HepG2 (cell line): ENCODE data around the gene ITPK1. TPM values are rescaled to one million over a fixed set of nuclear protein-coding genes. Genes with fewer than 3 reads are reported as not detected.

Experiments
- ARNT ChIP-seq: fragments of 450-650 bp; IDR thresholded peaks from 2 replicates; pipeline ENCODE4 v1.6.1; 2017
- EP300 ChIP-seq, 3 experiments: sonication (generic) in 1 of 3; formaldehyde crosslinking in 1 of 3; IDR thresholded peaks; 2 replicates each; pipeline versions ENCODE4 v1.5.1 to v1.6.1; 2011 to 2020; ENCODE audit warnings: low read depth in 2 of 3, low read length in 2 of 3, borderline replicate concordance in 1 of 3, improper control_type of control experiment in 1 of 3, mild to moderate bottlenecking in 1 of 3, missing genetic modification reagents in 1 of 3, moderate library complexity in 1 of 3
- ERF ChIP-seq: IDR thresholded peaks from 2 replicates; pipeline ENCODE4 v1.6.1; 2018; ENCODE audit warnings: missing biosample characterization, missing genetic modification reagents
- HNRNPK ChIP-seq: fragments of 200-400 bp; formaldehyde crosslinking; IDR thresholded peaks from 2 replicates; pipeline ENCODE4 v1.6.1; 2018; ENCODE audit warnings: low read length, low read depth, moderate library complexity, mild to moderate bottlenecking; ENCODE audit not compliant: poor library complexity, severe bottlenecking
- JUND ChIP-seq: sonication (generic); formaldehyde crosslinking; IDR thresholded peaks from 2 replicates; pipeline ENCODE4 v1.8.0; 2022; ENCODE audit warnings: mild to moderate bottlenecking, missing genetic modification reagents
- KDM2A ChIP-seq: sonication (generic); formaldehyde crosslinking; IDR thresholded peaks from 2 replicates; pipeline ENCODE4 v1.4.0; 2020; ENCODE audit warnings: low read depth, missing genetic modification reagents, borderline replicate concordance
- KDM3A ChIP-seq: IDR thresholded peaks from 2 replicates; pipeline ENCODE4 v1.6.1; 2018; ENCODE audit warnings: low read depth, missing compliant biosample characterization
- MXD4 ChIP-seq: IDR thresholded peaks from 2 replicates; pipeline ENCODE4 v1.6.1; 2016; ENCODE audit warnings: mild to moderate bottlenecking, missing biosample characterization, missing genetic modification reagents
- MYC ChIP-seq: sonication (generic); formaldehyde crosslinking; IDR thresholded peaks from 2 replicates; pipeline ENCODE4 v1.9.0; 2021; ENCODE audit warnings: missing genetic modification reagents, borderline replicate concordance
- PHF5A ChIP-seq: IDR thresholded peaks from one replicate; pipeline ENCODE4 v1.6.1; 2018; ENCODE audit warnings: low read depth, missing genetic modification reagents; ENCODE audit not compliant: unreplicated experiment
- SMC3 ChIP-seq: IDR thresholded peaks from 2 replicates; pipeline ENCODE4 v1.6.1; 2011; ENCODE audit warnings: low read length, improper control_type of control experiment
- ZNF354B ChIP-seq: sonication (generic); formaldehyde crosslinking; IDR thresholded peaks from 2 replicates; pipeline ENCODE4 v1.8.0; 2022; ENCODE audit warnings: mild to moderate bottlenecking, missing genetic modification reagents
- ZNF383 ChIP-seq: sonication (generic); formaldehyde crosslinking; IDR thresholded peaks from 2 replicates; pipeline ENCODE4 v1.4.0; 2020; ENCODE audit warnings: missing genetic modification reagents, mild to moderate bottlenecking, borderline replicate concordance
- polyA plus RNA-seq, 8 experiments: library from polyadenylated mRNA; depleted of rRNA in 3 of 8; stranded (reverse) in 7 of 8; unstranded in 1 of 8; fragments of >200 nt; fragmentation: Illumina TruSeq in 4 of 8; extraction: Trizol in 4 of 8; gene quantifications; 2 replicates each; pipeline versions ENCODE4 v1.2.1 to v1.2.3, GENCODE V29; 2011 to 2016; ENCODE audit warnings: low read depth in 4 of 8, missing spikeins in 1 of 8, mixed read lengths in 1 of 8; ENCODE audit not compliant: insufficient read depth in 1 of 8
- total RNA-seq, 5 experiments: library from RNA; depleted of rRNA; stranded (reverse); fragments of >200 nt; fragmentation: Illumina TruSeq; extraction: Trizol; gene quantifications; 2 replicates each; pipeline ENCODE4 v1.2.3, GENCODE V29; 2016; ENCODE audit warnings: low read depth in 1 of 5
- TF ChIP-seq, protein P1 (sequence below): sonication (generic); formaldehyde crosslinking; IDR thresholded peaks from 2 replicates; pipeline ENCODE4 v1.4.0; 2020; ENCODE audit warnings: missing genetic modification reagents, borderline replicate concordance
- TF ChIP-seq, protein P2 (sequence below): IDR thresholded peaks from 2 replicates; pipeline ENCODE4 v1.6.1; 2016; ENCODE audit warnings: missing genetic modification reagents, missing compliant biosample characterization
- TF ChIP-seq, protein P3 (sequence below): sonication (generic); formaldehyde crosslinking; IDR thresholded peaks from 2 replicates; pipeline ENCODE4 v1.5.1; 2020; ENCODE audit warnings: missing genetic modification reagents, mild to moderate bottlenecking, borderline replicate concordance
- TF ChIP-seq, protein P4 (sequence below): sonication (generic); formaldehyde crosslinking; IDR thresholded peaks from 2 replicates; pipeline ENCODE4 v1.5.0; 2020; ENCODE audit warnings: missing genetic modification reagents
- TF ChIP-seq, protein P5 (sequence below): IDR thresholded peaks from 2 replicates; pipeline ENCODE4 v1.6.1; 2016; ENCODE audit warnings: missing compliant biosample characterization, missing genetic modification reagents, borderline replicate concordance
- TF ChIP-seq, protein P6 (sequence below): IDR thresholded peaks from 2 replicates; pipeline ENCODE4 v1.6.1; 2018; ENCODE audit warnings: missing genetic modification reagents, mild to moderate bottlenecking, missing compliant biosample characterization

The ITPK1 gene
- total and polyA plus RNA-seq, 2 of the 13 experiments (the other 11 are each of a cell fraction or from before 2014, with no cell fraction given): 20.5 to 47.5 TPM

DNA sequence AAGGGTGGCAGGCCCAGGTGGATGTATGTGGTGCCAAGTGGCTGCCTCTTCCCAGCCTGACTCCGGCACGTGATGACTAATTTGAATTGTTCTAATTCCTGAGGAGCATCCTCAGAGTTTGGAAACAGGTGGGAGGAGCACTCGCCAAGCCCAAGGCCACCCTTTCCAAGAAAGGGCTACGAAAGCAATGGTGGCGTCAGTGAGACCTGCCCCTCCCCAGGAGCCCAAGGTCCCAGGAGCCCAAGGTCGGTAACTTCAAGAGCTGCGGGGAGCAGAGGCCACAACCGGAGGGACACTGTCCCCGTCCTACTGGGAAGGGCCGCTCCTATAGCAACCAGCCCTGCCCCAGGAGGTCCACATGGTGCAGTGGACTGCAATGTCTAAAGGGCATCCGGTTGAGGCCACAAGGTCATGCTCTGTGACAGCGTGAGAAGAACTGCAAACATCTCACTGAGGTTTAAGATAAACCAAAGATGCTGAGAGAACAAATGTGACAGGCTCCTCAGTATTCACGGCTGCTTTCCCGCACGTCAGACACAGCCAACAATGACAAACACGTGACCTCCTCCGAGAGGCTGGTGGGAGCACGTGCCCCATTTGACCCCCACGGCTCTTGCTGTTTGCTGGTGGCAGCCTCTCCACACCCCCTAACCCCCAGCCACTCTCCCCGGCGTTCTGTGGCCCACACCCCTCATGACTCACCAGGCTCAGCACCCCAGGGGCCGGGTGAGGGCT lies 79.6 kb downstream of the ITPK1 start (continued):
- TF ChIP-seq, protein P1, sequence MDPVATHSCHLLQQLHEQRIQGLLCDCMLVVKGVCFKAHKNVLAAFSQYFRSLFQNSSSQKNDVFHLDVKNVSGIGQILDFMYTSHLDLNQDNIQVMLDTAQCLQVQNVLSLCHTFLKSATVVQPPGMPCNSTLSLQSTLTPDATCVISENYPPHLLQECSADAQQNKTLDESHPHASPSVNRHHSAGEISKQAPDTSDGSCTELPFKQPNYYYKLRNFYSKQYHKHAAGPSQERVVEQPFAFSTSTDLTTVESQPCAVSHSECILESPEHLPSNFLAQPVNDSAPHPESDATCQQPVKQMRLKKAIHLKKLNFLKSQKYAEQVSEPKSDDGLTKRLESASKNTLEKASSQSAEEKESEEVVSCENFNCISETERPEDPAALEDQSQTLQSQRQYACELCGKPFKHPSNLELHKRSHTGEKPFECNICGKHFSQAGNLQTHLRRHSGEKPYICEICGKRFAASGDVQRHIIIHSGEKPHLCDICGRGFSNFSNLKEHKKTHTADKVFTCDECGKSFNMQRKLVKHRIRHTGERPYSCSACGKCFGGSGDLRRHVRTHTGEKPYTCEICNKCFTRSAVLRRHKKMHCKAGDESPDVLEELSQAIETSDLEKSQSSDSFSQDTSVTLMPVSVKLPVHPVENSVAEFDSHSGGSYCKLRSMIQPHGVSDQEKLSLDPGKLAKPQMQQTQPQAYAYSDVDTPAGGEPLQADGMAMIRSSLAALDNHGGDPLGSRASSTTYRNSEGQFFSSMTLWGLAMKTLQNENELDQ (CRISPR knock-in tag): no peak
- TF ChIP-seq PHF5A (CRISPR knock-in tag): no peak
- TF ChIP-seq HNRNPK: no peak
- peak; percentile 74; the same call in 1 of the 2 replicates for TF ChIP-seq KDM3A (CRISPR knock-in tag)
- TF ChIP-seq ARNT: no peak
- TF ChIP-seq, protein P2, sequence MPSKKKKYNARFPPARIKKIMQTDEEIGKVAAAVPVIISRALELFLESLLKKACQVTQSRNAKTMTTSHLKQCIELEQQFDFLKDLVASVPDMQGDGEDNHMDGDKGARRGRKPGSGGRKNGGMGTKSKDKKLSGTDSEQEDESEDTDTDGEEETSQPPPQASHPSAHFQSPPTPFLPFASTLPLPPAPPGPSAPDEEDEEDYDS (CRISPR knock-in tag): no peak
- peak; percentile 87 for TF ChIP-seq MXD4 (CRISPR knock-in tag)
- peak; percentile 77; the same call in 1 of the 2 replicates for TF ChIP-seq ERF
- TF ChIP-seq, protein P3, sequence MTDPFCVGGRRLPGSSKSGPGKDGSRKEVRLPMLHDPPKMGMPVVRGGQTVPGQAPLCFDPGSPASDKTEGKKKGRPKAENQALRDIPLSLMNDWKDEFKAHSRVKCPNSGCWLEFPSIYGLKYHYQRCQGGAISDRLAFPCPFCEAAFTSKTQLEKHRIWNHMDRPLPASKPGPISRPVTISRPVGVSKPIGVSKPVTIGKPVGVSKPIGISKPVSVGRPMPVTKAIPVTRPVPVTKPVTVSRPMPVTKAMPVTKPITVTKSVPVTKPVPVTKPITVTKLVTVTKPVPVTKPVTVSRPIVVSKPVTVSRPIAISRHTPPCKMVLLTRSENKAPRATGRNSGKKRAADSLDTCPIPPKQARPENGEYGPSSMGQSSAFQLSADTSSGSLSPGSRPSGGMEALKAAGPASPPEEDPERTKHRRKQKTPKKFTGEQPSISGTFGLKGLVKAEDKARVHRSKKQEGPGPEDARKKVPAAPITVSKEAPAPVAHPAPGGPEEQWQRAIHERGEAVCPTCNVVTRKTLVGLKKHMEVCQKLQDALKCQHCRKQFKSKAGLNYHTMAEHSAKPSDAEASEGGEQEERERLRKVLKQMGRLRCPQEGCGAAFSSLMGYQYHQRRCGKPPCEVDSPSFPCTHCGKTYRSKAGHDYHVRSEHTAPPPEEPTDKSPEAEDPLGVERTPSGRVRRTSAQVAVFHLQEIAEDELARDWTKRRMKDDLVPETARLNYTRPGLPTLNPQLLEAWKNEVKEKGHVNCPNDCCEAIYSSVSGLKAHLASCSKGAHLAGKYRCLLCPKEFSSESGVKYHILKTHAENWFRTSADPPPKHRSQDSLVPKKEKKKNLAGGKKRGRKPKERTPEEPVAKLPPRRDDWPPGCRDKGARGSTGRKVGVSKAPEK (CRISPR knock-in tag): no peak
- no peak for TF ChIP-seq SMC3
- TF ChIP-seq, protein P4, sequence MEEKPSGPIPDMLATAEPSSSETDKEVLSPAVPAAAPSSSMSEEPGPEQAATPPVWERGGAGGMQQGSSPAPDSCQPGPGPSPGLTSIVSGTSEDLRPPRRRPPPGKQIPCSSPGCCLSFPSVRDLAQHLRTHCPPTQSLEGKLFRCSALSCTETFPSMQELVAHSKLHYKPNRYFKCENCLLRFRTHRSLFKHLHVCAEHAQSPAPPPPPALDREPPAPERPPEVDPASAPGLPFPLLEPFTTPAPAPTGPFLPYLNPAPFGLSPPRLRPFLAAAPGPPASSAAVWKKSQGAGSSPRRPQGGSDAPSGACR: no peak
- TF ChIP-seq KDM2A (CRISPR knock-in tag): peak; percentile 75
- TF ChIP-seq JUND (CRISPR knock-in tag): peak; percentile 48; the same call in 1 of the 2 replicates
- no peak for TF ChIP-seq ZNF354B
- peak; percentile 95 for TF ChIP-seq MYC (CRISPR knock-in tag)
- TF ChIP-seq ZNF383 (CRISPR knock-in tag): no peak
- peak; percentile 68 to 78; a peak in 2 of 4 replicates for TF ChIP-seq EP300 (IDR thresholded peaks at IDR 0.05; ENCODE audit: low read depth in 2 of 2, low read length in 2 of 2)
- TF ChIP-seq EP300 (CRISPR knock-in tag; IDR thresholded peaks at IDR 0.05; ENCODE audit: borderline replicate concordance): peak; percentile 86
- TF ChIP-seq, protein P5, sequence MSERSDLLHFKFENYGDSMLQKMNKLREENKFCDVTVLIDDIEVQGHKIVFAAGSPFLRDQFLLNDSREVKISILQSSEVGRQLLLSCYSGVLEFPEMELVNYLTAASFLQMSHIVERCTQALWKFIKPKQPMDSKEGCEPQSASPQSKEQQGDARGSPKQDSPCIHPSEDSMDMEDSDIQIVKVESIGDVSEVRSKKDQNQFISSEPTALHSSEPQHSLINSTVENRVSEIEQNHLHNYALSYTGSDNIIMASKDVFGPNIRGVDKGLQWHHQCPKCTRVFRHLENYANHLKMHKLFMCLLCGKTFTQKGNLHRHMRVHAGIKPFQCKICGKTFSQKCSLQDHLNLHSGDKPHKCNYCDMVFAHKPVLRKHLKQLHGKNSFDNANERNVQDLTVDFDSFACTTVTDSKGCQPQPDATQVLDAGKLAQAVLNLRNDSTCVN (CRISPR knock-in tag): 0 out of 2 replicates have a peak, but pooled peaks have one; percentile 15
- TF ChIP-seq, protein P6, sequence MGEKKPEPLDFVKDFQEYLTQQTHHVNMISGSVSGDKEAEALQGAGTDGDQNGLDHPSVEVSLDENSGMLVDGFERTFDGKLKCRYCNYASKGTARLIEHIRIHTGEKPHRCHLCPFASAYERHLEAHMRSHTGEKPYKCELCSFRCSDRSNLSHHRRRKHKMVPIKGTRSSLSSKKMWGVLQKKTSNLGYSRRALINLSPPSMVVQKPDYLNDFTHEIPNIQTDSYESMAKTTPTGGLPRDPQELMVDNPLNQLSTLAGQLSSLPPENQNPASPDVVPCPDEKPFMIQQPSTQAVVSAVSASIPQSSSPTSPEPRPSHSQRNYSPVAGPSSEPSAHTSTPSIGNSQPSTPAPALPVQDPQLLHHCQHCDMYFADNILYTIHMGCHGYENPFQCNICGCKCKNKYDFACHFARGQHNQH (CRISPR knock-in tag): peak; percentile 90; the same call in 1 of the 2 replicates
